NK-92 (cell line): ENCODE results near the gene MUC5B.

Experiments used
- DNase-seq: peaks from one replicate; lab custom pipeline; 2025; ENCODE audit not compliant: unreplicated experiment; lab: John Stamatoyannopoulos, UW

MUC5B gene

GRCh38 chr11:1296287-1296686, 73.4 kb downstream of the MUC5B start:
- DNase-seq = no peak

- no peak for DNase-seq
Observed at GRCh38 chr11:1297011-1297575, 74.2 kb downstream of the MUC5B start.

- no peak for DNase-seq
Observed at GRCh38 chr11:1297576-1298473, 75.0 kb downstream of the MUC5B start.

- no peak for DNase-seq
Observed at GRCh38 chr11:1298695-1299492, 76.0 kb downstream of the MUC5B start.

GRCh38 chr11:1299621-1300020, 76.8 kb downstream of the MUC5B start:
- no peak for DNase-seq

- no peak for DNase-seq
Observed at GRCh38 chr11:1300121-1300520, 77.3 kb downstream of the MUC5B start.

- no peak for DNase-seq
Observed at GRCh38 chr11:1300569-1301187, 77.8 kb downstream of the MUC5B start.

GRCh38 chr11:1301220-1302000, 78.5 kb downstream of the MUC5B start:
- DNase-seq = no peak

- no peak for DNase-seq
Observed at GRCh38 chr11:1302041-1302460, 79.2 kb downstream of the MUC5B start.

- no peak for DNase-seq
Observed at GRCh38 chr11:1302461-1303125, 79.7 kb downstream of the MUC5B start.

GRCh38 chr11:1303126-1303821, 80.4 kb downstream of the MUC5B start:
- DNase-seq = no peak

- no peak for DNase-seq
Observed at GRCh38 chr11:1303973-1304372, 81.1 kb downstream of the MUC5B start.

GRCh38 chr11:1304380-1304779, 81.5 kb downstream of the MUC5B start:
- no peak for DNase-seq

GRCh38 chr11:1305063-1305495, 82.2 kb downstream of the MUC5B start:
- no peak for DNase-seq

GRCh38 chr11:1305501-1306056, 82.7 kb downstream of the MUC5B start:
- no peak for DNase-seq

GRCh38 chr11:1306186-1307162, 83.6 kb downstream of the MUC5B start:
- no peak for DNase-seq

- DNase-seq = no peak
Observed at GRCh38 chr11:1307163-1307870, 84.5 kb downstream of the MUC5B start.
